GM18870 (cell line): Measurements from ENCODE around the gene SHANK3.

Source experiments
- ATAC-seq: cut with Tn5 transposase; IDR thresholded peaks from one replicate; pipeline ENCODE4 v1.9.1; 2021; ENCODE audit warnings: moderate library complexity; ENCODE audit not compliant: unreplicated experiment

Gene SHANK3

DNA sequence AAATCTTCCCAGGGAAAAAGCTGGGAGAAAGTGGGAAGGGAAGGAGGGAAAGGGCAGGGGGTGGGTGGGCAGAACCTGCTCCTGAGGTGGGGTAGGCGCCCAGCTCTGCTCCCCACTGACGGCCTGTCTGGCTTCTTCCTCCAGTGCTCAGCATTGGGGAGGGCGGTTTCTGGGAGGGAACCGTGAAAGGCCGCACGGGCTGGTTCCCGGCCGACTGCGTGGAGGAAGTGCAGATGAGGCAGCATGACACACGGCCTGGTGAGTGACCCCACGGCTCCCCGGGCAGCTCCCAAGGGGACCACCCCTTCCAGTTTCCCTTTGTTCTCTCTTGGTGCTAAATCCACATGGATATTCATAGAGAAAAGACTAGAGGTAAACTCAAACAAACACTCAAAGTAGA is 25.9 kb downstream of the SHANK3 start:
- ATAC-seq, result no peak

DNA sequence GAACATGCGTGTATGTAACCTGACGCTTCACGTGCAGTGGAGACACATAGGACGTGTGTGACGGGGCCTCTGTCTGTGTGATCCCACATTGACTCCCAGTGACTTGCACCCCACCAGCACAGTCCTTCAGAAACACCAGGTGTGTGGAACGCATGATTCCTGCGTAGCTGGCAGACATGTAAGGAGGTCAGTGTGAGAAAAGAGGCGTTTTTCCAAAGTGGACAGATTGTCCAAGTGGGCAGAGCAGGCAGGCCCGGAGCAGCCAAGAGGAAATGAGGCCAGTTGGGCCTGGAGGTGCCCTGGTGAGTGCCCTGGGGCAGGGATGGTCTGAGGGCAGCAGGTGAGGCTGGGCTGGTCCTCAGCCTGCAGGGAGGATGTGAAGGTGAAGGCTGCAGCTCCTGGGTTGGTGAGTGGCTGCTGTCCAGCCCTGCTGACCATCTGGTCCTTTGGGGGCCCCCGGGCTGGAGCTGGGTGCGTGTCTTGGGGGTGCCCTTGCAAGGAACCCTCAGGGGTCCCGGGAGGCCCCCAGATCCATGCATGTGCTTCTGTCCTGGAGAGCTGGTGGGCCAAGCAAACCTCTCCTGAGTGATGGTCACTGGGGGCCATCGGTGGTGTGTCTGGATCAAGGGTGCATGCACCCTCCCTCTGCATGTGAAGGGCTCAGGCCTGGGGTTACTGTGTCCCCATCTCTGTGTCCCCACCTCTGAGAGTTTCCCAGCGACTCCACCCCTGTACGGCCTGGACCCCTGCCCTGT is 26.6 kb downstream of the SHANK3 start:
- ATAC-seq, result no peak

GRCh38 chr22:50699756-50700386 is 27.2 kb downstream of the SHANK3 start:
- ATAC-seq, result no peak

DNA sequence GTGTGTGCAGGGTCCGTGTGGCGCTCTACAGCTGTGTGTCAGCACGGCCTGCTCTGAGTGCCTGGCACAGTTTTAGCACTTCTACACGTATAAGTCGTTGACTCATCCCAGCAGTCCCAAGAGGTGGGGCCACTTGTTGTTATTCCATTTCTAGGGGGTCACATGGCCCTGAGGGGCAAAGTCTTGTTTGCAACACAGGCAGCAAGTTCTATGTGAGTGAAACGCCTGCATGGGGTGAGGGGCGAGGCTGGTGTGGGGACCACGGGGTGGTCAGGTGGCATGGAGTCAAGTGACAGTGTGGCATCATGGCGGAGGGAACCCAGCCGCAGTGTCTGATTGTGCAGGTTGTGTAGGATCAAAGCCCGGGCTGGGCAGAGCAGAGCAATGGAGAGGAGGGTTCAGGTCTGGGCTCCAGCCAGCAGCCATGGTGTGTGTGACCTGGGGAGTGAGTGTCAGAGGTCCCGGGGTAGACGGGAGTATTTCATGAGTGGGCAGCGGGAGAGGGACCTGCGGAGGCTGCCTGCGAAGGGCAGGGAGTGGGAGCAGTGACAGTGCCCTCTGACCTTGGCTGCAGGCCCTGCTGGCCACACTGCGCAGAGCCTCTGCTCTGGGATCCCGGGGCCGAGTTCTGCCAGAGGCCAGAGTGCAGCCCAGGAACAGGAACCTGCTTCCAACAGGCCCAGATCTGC is 27.9 kb downstream of the SHANK3 start:
- ATAC-seq, result no peak

- no peak for ATAC-seq
Measured at GRCh38 chr22:50701076-50701419, 28.4 kb downstream of the SHANK3 start.

DNA sequence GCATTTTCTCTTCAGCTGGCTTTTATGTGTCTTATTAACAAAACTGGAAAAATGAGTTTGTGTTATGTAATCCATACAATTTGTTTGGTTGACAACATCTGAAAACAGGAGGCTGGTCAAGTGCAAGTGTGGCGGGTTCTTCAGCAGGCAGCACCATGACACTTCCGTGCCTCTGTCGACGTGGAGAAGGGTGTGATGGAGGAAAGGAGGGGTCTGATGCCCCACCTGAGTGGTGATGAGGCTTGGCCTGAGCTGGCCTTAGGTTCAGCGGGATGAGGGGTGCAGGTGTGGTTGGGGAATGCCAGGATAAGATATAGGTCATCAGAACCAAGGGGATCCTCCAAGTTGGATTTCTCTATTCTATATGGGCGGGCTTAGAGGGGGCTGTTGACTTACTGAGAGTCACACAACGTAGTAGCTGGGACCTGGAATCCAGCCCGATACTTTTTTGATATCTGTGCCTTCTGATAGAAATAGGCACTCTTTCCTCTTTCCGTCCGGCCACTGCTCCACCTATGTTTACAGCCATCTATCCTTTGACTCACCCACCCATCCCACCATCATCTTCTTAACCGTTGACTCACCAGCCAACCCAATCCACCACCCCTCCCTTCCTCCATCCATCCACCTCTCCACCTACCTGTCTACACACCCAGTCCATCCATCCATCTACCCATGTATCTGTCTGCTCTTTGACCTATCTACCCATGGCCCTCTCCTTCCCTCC is 29.0 kb downstream of the SHANK3 start:
- ATAC-seq, result no peak

GRCh38 chr22:50702261-50702671 is 29.6 kb downstream of the SHANK3 start:
- ATAC-seq, result no peak

- no peak for ATAC-seq
Measured at GRCh38 chr22:50702821-50703725, 30.4 kb downstream of the SHANK3 start.

DNA sequence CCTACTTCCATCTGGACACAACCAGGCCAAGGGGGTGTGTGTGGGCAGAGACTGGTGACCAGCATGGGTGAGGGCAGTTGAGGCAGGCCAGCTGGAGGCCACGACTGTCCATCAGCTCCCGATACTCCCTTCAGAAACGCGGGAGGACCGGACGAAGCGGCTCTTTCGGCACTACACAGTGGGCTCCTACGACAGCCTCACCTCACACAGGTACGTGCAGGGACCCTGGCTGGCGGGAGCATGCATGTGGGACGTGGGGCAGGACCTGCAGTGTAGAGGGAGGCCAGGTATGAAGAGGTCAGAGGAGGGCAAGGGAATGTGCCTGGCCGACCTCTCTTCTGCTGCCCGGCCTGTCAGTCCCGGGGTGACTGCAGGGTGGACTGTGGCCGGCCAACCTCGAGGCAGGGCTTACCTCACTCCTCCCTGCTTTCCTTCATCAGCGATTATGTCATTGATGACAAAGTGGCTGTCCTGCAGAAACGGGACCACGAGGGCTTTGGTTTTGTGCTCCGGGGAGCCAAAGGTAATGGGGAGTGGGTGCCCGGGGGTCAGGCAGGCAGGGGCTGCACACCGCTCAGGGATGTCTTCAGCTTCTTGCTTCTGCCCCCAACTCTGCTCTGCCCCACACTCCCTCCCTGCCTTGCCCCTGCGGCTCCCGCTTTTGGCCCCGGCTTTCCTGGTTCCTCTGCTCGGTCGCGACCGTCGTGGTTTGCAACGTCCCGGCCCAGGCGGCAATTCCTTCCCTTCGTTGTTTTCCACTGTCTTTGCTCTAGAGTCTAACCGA is 31.3 kb downstream of the SHANK3 start:
- ATAC-seq, result no peak

- no peak for ATAC-seq
Measured at GRCh38 chr22:50704510-50705218, 32.0 kb downstream of the SHANK3 start.

DNA sequence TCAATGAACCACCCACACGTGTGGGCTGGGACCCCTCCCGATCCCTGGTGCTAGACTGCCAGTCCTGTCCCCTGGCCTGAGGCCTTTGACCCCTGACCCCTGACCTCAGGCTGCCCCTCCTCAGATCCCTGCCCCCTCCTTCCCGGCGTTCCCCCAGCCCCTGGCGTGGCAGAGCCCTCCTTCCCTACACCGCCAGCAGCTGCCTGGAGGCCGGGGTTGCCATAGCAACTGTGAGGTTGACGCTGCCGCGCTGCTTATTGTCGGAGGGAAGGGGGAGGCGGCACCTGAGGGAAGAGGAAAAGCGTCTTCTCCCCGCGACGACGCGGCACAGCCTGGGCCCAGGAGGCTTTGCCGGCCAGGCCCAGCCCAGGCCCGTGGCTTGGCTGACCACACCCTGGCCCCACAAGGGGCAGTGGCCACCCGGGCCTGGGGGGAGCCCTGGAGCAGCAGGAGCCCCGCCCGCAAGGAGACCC is 32.6 kb downstream of the SHANK3 start:
- no peak for ATAC-seq

DNA sequence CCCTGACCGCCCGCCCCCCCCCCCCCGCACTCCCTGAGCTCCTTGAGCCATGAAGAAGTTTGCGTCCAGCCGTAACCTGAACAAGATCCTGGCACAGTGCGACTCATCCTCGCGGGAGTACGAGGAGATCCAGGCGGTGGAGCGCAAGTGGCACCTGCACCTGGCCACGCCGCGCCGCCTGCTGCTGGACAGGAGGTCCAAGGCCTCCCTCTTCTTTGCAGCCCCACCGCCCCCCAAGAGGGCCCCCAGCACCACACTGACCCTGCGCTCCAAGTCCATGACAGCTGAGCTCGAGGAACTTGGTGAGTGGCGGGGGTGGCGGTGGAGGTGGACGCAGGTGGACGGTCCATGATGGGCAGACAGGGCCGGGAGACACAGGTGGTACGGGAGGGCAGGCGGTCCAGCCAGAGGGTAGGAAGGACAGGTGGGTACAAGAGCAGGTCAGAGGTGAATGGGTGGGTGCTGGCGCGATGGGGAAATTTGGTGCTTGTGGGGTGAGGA is 33.3 kb downstream of the SHANK3 start:
- ATAC-seq, result no peak

GRCh38 chr22:50706481-50707125 is 34.0 kb downstream of the SHANK3 start:
- no peak for ATAC-seq

GRCh38 chr22:50708474-50708873 is 35.9 kb downstream of the SHANK3 start:
- ATAC-seq, result no peak

GRCh38 chr22:50708996-50709395 is 36.4 kb downstream of the SHANK3 start:
- no peak for ATAC-seq

GRCh38 chr22:50710221-50710620 is 37.6 kb downstream of the SHANK3 start:
- ATAC-seq, result no peak

DNA sequence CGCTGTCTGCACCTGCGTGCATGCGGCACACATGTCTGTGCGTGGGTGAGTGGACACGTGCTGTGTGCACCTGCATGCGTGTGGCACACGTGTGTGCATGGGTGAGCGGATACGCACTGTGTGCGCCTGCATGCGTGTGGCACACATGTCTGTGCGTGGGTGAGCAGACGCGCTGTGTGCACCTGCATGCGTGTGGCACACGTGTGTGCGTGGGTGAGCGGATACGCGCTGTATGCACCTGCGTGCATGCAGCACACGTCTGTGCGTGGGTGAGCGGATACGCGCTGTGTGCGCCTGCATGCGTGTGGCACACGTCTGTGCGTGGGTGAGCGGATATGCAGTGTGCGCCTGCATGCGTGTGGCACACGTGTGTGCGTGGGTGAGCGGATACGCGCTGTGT is 38.3 kb downstream of the SHANK3 start:
- ATAC-seq, result no peak
